RPMI8226 (cell line): ENCODE measurements around the gene PRR5L.
A peak's percentile ranks its signal among the peaks of the same experiment; 100 is the strongest.
"Not testable (repeated sequence)": the region's sequence is repeated elsewhere in the genome, so short reads cannot be mapped to it uniquely, and the experiment has no call there.

Source experiments
- DNase-seq: peaks from one replicate; pipeline ENCODE4 v3.0.0-alpha.2; 2015

Gene PRR5L

GRCh38 chr11:36282926-36283325, 13.2 kb upstream of the PRR5L start:
- no peak for DNase-seq

DNA sequence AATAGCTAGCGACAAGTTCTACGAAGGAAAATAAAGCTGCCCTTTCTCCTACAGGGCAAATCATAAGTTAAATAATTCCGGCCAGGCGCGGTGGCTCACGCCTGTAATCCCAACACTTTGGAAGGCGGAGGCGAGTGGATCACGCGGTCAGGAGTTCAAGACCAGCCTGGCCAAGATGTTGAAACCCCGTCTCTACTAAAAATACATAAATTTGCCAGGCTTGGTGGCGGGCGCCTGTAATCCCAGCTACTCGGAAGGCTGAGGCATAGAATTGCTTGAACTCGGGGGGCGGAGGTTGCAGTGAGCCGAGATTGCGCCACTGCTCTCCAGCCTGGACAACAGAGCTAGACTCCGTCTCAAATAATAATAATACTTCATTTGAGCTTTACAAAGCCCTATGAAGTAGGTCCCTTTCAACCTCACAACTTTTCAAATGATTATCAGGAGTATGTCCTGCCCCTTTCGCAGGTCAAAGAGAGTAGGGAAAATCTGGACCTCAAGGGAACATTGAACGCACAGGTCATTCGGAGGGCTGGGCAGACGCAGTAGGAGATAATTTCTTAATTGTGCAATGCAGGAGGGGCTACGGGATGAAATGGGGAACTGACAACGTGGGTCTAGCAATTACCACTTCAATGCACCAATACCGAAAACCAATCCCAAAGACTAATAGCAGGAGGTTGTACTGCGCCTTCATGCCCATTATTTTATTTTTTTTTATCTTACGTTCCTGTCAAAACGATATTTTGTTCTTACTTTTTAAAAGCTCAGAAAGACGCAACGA, 7.5 kb upstream of the PRR5L start:
- no peak for DNase-seq

- DNase-seq, result peak; percentile 90
Observed at GRCh38 chr11:36289226-36289852, 6.7 kb upstream of the PRR5L start, which contains the start of gene COMMD9. Gene COMMD9, minus strand, starts transcription at chr11:36289424. Its CDS starts 12 bp downstream, at chr11:36289412.

DNA sequence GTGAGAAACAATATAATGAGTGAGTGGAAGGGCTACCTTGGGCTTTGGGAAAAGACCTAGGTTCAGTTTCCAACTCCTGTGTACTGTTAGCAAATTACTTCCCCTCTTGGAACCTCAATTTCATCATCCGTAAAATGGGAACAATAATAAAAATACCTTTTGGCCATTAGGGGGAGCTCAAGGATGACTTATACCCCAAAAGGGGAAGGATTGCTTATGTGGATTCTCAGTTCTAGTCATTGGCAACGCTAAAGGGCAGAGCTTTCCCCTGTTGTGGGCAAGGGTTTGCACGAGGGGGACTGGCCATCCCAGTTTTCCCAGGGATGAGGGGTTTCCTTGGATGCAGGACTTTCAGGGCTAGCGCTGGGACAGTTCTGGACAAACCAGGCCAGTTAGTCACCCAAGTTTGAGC, 3.8 kb upstream of the PRR5L start:
- DNase-seq, result peak; percentile 61

GRCh38 chr11:36296884-36297543, 926 bp downstream of the PRR5L start:
- DNase-seq, result no peak

DNA sequence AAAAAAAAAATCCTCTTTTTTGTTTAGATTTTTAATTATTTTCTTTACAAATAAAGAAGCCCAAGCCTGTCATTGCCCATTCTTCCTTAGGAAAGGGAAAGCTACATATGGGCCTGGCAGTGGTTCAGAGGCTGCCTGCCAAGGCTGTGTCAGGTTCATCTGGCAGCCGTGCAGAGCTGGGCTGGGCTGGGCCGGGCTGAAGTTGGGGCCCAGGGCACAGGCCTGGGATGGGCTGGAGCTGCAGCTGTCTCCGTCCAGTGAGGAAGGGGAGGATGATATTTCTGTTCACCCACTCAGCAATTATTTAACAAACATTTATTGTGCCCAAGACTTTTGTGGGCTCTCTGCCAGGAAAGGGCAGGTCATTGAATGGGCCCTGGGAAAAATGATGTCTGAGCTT, 4.6 kb downstream of the PRR5L start:
- DNase-seq, result peak; percentile 2

- DNase-seq, result no peak
Observed at GRCh38 chr11:36304351-36304750, 8.3 kb downstream of the PRR5L start.

- DNase-seq, result no peak
Observed at GRCh38 chr11:36305047-36305446, 9.0 kb downstream of the PRR5L start.

- peak; percentile 34 for DNase-seq
Observed at GRCh38 chr11:36306888-36307287, 10.8 kb downstream of the PRR5L start.

- DNase-seq, result no peak
Observed at GRCh38 chr11:36308577-36308976, 12.5 kb downstream of the PRR5L start.

DNA sequence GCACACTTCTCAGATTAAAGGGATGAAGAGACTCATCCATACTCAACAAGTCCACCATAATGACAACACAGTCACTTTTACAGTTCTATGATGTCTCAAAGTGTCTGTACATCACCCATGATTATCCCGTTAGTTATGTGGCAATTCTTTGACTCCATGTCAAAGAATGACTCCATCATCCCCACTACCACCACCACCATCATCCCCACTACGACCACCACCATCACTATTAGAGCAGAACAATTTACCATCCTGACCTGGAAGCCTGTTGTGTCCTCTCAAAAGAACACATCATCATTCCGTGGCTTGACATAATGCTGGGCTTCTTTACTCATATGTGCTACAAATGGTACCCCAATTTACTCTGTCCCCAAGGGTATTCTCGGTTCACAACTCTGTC, 13.7 kb downstream of the PRR5L start:
- no peak for DNase-seq

- no peak for DNase-seq
Observed at GRCh38 chr11:36311926-36312595, 16.0 kb downstream of the PRR5L start.

GRCh38 chr11:36312611-36313472, 16.8 kb downstream of the PRR5L start:
- no peak for DNase-seq

- DNase-seq, result no peak
Observed at GRCh38 chr11:36313750-36314433, 17.8 kb downstream of the PRR5L start.

GRCh38 chr11:36314434-36314767, 18.3 kb downstream of the PRR5L start:
- DNase-seq, result no peak

GRCh38 chr11:36316049-36316448, 20.0 kb downstream of the PRR5L start:
- DNase-seq, result peak; percentile 4

GRCh38 chr11:36317992-36318391, 21.9 kb downstream of the PRR5L start:
- DNase-seq, result no peak

DNA sequence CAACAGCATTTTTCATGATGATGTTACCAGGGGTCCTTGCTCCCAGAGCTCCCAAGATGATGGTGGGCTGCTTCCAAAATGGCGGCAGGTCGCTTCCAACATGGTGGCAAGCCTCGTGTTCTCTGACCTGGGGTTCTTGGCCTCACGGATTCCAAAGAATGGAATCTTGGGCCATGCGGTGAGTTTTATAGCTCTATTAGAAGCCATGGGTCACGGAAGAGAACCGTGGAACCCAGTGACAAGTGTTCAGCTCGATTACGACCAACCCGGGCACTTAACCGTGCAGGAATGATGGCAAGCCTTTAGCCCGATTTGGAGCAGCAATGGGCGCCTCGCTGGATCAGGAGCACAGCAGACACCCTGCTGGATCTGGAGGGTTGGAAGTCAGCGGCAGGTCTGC, 28.9 kb downstream of the PRR5L start:
- DNase-seq, result not testable (repeated sequence)

DNA sequence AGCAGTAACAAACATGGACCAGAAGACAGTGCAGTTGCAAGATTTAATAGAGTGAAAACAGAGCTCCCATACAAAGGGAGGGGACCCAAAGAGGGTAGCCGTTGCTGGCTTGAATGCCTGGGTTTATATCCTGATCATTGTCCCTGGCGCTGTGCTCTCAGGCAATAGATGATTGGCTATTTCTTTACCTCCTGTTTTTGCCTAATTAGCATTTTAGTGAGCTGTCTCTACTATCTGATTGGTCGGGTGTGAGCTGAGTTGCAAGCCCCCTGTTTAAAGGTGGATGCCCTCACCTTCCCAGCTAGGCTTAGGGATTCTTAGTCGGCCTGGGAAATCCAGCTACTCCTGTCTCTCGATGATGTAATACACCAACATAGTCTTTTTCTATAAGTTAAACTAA, 29.3 kb downstream of the PRR5L start:
- DNase-seq, result not testable (repeated sequence)

DNA sequence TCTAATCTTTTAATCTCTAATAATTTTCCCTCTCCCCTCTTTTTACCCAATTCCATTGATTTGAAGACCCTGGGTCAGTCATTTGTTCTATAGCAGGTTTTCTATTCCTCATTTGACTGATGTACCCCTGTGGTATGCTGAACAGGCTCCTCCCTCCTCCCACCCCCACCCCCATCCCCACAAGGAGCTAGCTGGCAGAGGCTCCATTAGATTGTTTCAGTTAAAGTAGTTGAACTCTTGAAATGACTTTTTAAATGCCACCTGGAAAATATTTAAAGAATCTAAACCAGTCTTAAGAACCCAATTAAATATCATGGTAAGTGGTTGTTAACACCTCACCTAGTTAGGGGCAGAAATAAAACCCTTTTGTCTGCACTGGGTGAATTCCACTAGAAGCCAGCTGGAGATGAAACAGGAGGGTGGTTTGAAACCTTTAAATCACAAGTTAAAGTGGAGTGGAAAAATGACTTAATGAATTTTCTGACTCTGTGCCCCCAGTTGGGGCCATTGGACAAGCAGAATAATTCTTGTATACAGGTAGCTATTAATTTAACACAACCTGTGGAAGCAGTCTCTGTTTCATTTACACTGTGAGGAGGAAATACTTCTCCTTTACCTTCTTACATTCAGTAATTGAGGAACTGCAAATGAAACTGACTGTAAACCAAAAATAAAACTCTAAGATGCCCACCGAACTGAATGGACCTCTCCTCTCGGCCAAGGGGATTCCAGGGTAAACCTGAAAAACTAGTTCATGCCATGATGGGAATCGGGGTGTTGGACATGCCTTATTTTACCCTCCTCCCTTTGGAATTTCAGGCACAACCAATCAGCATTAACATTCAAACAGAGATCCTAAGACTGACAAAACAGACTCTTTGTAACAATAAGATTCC, 30.7 kb downstream of the PRR5L start:
- no peak for DNase-seq
